GM12891 (cell line): ENCODE data around the gene CYP2S1.

Experiments used
- DNase-seq: peaks from one replicate; pipeline ENCODE4 v3.0.0; 2011; ENCODE audit warnings: low spot score; ENCODE audit not compliant: insufficient read length
- FAIRE-seq: peaks from 2 replicates; lab custom pipeline; 2011; peaks lifted over from hg19 to GRCh38; lab: Jason Lieb, UNC
- PAX5 ChIP-seq: IDR thresholded peaks from 2 replicates; pipeline ENCODE4 v1.6.1; 2011; ENCODE audit warnings: low read length, moderate library complexity, mild to moderate bottlenecking; ENCODE audit not compliant: insufficient read depth, severe bottlenecking
- POLR2A ChIP-seq: IDR thresholded peaks from 2 replicates; pipeline ENCODE4 v1.6.1; 2011; ENCODE audit warnings: low read depth, low read length, control low read depth
- POLR2AphosphoS5 ChIP-seq: IDR thresholded peaks from 2 replicates; pipeline ENCODE4 v1.6.1; 2011; ENCODE audit warnings: low read depth, low read length, control low read depth
- POU2F2 ChIP-seq: IDR thresholded peaks from 2 replicates; pipeline ENCODE4 v1.6.1; 2011; ENCODE audit warnings: low read depth, mild to moderate bottlenecking, control low read depth, low read length, moderate library complexity
- SPI1 ChIP-seq: IDR thresholded peaks from 2 replicates; pipeline ENCODE4 v1.6.1; 2011; ENCODE audit warnings: low read depth, low read length, control low read depth
- TAF1 ChIP-seq: IDR thresholded peaks from 2 replicates; pipeline ENCODE4 v1.6.1; 2011; ENCODE audit warnings: low read depth, low read length, control low read depth

Gene CYP2S1

DNA sequence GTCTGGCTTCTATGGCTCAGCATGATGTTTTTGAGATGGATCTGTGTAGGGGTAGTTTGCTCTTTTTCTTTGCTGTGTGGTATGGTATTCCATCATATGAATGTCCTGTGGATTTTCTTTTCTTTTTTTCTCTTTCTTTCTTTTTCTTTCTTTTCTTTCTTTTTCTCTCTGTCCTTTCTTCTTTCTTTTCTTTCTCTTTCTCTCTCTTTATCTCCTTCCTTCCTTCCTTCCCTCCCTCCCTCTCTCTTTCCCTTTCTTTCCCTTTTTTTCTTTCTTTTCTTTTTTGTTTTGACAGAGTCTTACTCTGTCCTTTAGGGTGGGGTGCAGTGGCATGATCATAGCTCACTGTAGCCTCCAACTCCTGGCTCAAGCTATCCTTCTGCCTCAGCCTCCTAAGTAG is 62.2 kb downstream of the CYP2S1 start:
- FAIRE-seq (no peak), DNase-seq (no peak)
- no peak for TF ChIP-seq SPI1
- no peak for TF ChIP-seq PAX5
- no peak for TF ChIP-seq POLR2AphosphoS5
- no peak for TF ChIP-seq POLR2A
- no peak for TF ChIP-seq TAF1
- no peak for TF ChIP-seq POU2F2
